ENCODE measurements around the gene APH1A. TPM values are rescaled to one million over a fixed set of nuclear protein-coding genes. Genes with fewer than 3 reads are reported as not detected.
"Not testable (repeated sequence)": the region's sequence is repeated elsewhere in the genome, so short reads cannot be mapped to it uniquely, and the experiment has no call there.

APH1A gene
- total RNA-seq, 1 experiment from 2014 or later: 93.8 TPM

- CTCF ChIA-PET: no interaction called here
- Histone ChIP-seq H3K4me1 (no peaks in the 10 kb centered on the region), H3K27me3 (replicated peaks; ENCODE audit: control insufficient read depth, insufficient read depth, low read length) (no peaks in the 10 kb centered on the region), H3K36me3 (ENCODE audit: control insufficient read depth, insufficient read depth, low read length) (no peaks in the 10 kb centered on the region), H3K4me3 (ENCODE audit: low read depth, low read length) (no peak overlapping the region), H3K9me3 (no peaks in the 10 kb centered on the region)
- Mint-ChIP-seq H3K4me1 (ENCODE audit: low read depth, unreplicated experiment) (no peaks in the 10 kb centered on the region), H3K27ac (ENCODE audit: unreplicated experiment) (no peak overlapping the region), H3K9me3 (ENCODE audit: unreplicated experiment) (no peaks in the 10 kb centered on the region), H3K4me3 (ENCODE audit: unreplicated experiment) (no peak overlapping the region), H3K36me3 (ENCODE audit: insufficient read depth, unreplicated experiment) (no peaks in the 10 kb centered on the region), H3K27me3 (ENCODE audit: insufficient read depth, unreplicated experiment) (no peaks in the 10 kb centered on the region)
- TF ChIP-seq, protein P1, sequence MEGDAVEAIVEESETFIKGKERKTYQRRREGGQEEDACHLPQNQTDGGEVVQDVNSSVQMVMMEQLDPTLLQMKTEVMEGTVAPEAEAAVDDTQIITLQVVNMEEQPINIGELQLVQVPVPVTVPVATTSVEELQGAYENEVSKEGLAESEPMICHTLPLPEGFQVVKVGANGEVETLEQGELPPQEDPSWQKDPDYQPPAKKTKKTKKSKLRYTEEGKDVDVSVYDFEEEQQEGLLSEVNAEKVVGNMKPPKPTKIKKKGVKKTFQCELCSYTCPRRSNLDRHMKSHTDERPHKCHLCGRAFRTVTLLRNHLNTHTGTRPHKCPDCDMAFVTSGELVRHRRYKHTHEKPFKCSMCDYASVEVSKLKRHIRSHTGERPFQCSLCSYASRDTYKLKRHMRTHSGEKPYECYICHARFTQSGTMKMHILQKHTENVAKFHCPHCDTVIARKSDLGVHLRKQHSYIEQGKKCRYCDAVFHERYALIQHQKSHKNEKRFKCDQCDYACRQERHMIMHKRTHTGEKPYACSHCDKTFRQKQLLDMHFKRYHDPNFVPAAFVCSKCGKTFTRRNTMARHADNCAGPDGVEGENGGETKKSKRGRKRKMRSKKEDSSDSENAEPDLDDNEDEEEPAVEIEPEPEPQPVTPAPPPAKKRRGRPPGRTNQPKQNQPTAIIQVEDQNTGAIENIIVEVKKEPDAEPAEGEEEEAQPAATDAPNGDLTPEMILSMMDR (IDR thresholded peaks at IDR 0.05; ENCODE audit: insufficient read depth in 1 of 2, low read depth in 1 of 2, low read length in 1 of 2, severe bottlenecking in 1 of 2, unreplicated experiment in 1 of 2): no peak
- intact Hi-C loops (cut with micrococcal nuclease; ENCODE audit: unreplicated experiment): no loop called here
- no peak for DNase-seq
- BruUV-seq (replicated peaks): no TSS peak
- POLR2A ChIA-PET: no interaction called here
Observed at GRCh38 chr1:150249936-150250335, 18.9 kb downstream of the APH1A start.

GRCh38 chr1:150243003-150243402 is 25.8 kb downstream of the APH1A start:
- Mint-ChIP-seq H3K27me3 (ENCODE audit: insufficient read depth, unreplicated experiment) (no peaks in the 10 kb centered on the region), H3K4me1 (ENCODE audit: low read depth, unreplicated experiment) (no peaks in the 10 kb centered on the region), H3K9me3 (ENCODE audit: unreplicated experiment) (no peaks in the 10 kb centered on the region), H3K27ac (ENCODE audit: unreplicated experiment) (no peak overlapping the region), H3K4me3 (ENCODE audit: unreplicated experiment) (no peak overlapping the region), H3K36me3 (ENCODE audit: insufficient read depth, unreplicated experiment) (no peaks in the 10 kb centered on the region)
- Histone ChIP-seq H3K4me1 (no peaks in the 10 kb centered on the region), H3K27me3 (replicated peaks; ENCODE audit: control insufficient read depth, insufficient read depth, low read length) (no peaks in the 10 kb centered on the region), H3K36me3 (ENCODE audit: control insufficient read depth, insufficient read depth, low read length) (no peaks in the 10 kb centered on the region), H3K4me3 (ENCODE audit: low read depth, low read length) (no peak overlapping the region), H3K9me3 (no peaks in the 10 kb centered on the region)
- ChIA-PET POLR2A (no interaction called here), CTCF (no interaction called here)
- TF ChIP-seq, protein P1 (IDR thresholded peaks at IDR 0.05; ENCODE audit: insufficient read depth in 1 of 2, low read depth in 1 of 2, low read length in 1 of 2, severe bottlenecking in 1 of 2, unreplicated experiment in 1 of 2): no peak
- intact Hi-C loops (cut with micrococcal nuclease; ENCODE audit: unreplicated experiment): no loop called here
- no TSS peak for BruUV-seq (replicated peaks)
- DNase-seq: no peak

- Mint-ChIP-seq H3K27me3 (ENCODE audit: insufficient read depth, unreplicated experiment) (no peaks in the 10 kb centered on the region), H3K36me3 (ENCODE audit: insufficient read depth, unreplicated experiment) (peaks cover 12% of the 10 kb centered on the region), H3K4me1 (ENCODE audit: low read depth, unreplicated experiment) (peaks cover 25% of the 10 kb centered on the region), H3K9me3 (ENCODE audit: unreplicated experiment) (no peaks in the 10 kb centered on the region), H3K4me3 (ENCODE audit: unreplicated experiment) (no peak overlapping the region), H3K27ac (ENCODE audit: unreplicated experiment) (no peak overlapping the region)
- intact Hi-C loops (cut with micrococcal nuclease; ENCODE audit: unreplicated experiment): no loop called here
- Histone ChIP-seq H3K4me3 (ENCODE audit: low read depth, low read length) (no peak overlapping the region), H3K36me3 (ENCODE audit: control insufficient read depth, insufficient read depth, low read length) (no peaks in the 10 kb centered on the region), H3K9me3 (no peaks in the 10 kb centered on the region), H3K4me1 (peaks cover 13% of the 10 kb centered on the region), H3K27me3 (replicated peaks; ENCODE audit: control insufficient read depth, insufficient read depth, low read length) (no peaks in the 10 kb centered on the region)
- CTCF ChIA-PET: no interaction called here
- POLR2A ChIA-PET: no interaction called here
- BruUV-seq (replicated peaks): no TSS peak
- DNase-seq: no peak
- TF ChIP-seq, protein P1 (IDR thresholded peaks at IDR 0.05; ENCODE audit: insufficient read depth in 1 of 2, low read depth in 1 of 2, low read length in 1 of 2, severe bottlenecking in 1 of 2, unreplicated experiment in 1 of 2): no peak
Observed at GRCh38 chr1:150237746-150238145, 31.1 kb downstream of the APH1A start.

DNA sequence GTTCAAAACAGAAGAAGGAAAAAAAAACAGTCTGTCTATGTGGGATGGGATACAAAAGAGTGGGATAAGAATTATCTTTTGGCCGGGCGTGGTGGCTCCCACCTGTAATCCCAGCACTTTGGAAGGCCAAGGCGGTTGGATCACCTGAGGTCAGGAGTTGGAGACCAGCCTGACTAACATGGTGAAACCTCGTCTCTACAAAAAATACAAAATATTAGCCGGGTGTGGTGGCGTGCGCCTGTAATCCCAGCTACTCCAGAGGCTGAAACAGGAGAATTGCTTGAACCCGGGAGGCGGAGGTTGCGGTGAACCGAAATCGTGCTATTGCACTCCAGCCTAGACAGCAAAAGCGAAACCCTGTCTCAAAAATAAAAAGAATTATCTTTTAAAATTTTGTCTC is 31.6 kb downstream of the APH1A start:
- peaks cover 13% of the 10 kb centered on the region for H3K4me1 ChIP-seq
- Mint-ChIP-seq H3K4me1 (ENCODE audit: low read depth, unreplicated experiment) (peaks cover 25% of the 10 kb centered on the region), H3K36me3 (ENCODE audit: insufficient read depth, unreplicated experiment) (peaks cover 12% of the 10 kb centered on the region)
- BruUV-seq (replicated peaks); H3K9me3 Mint-ChIP-seq (ENCODE audit: unreplicated experiment); H3K27me3 Mint-ChIP-seq (ENCODE audit: insufficient read depth, unreplicated experiment); H3K4me3 Mint-ChIP-seq (ENCODE audit: unreplicated experiment); POLR2A ChIA-PET; H3K4me3 ChIP-seq (ENCODE audit: low read depth, low read length); DNase-seq; intact Hi-C loops (cut with micrococcal nuclease; ENCODE audit: unreplicated experiment); H3K27ac Mint-ChIP-seq (ENCODE audit: unreplicated experiment); H3K36me3 ChIP-seq (ENCODE audit: control insufficient read depth, insufficient read depth, low read length); H3K9me3 ChIP-seq; H3K27me3 ChIP-seq (replicated peaks; ENCODE audit: control insufficient read depth, insufficient read depth, low read length): not testable (repeated sequence)
- CTCF ChIA-PET: interaction anchor here (1.0 kb wide), 1 partner anchor 19 kb away, joined by 3 read pairs; no protein-coding TSS in a partner anchor
